ENCODE data around the gene DNAAF2.
"Not testable (repeated sequence)": the region's sequence is repeated elsewhere in the genome, so short reads cannot be mapped to it uniquely, and the experiment has no call there.

DNAAF2 gene

GRCh38 chr14:49620182-49621113 lies 14.6 kb downstream of the DNAAF2 start, which contains the start of the genes MGAT2 and RPL36AL:
Gene MGAT2, plus strand, starts transcription at chr14:49620799. Its CDS starts 470 bp downstream, at chr14:49621269.
Gene RPL36AL, minus strand, starts transcription at chr14:49620626. Its CDS starts 1,522 bp downstream, at chr14:49619104.
- DNase-seq: peak; percentile 91

GRCh38 chr14:49619730-49620129 lies 15.3 kb downstream of the DNAAF2 start:
- DNase-seq: no peak

- DNase-seq: not testable (repeated sequence)
These were observed 15.8 kb downstream of the DNAAF2 start for GRCh38 chr14:49619273-49619672.

GRCh38 chr14:49617852-49618519 lies 17.1 kb downstream of the DNAAF2 start:
- no peak for DNase-seq

GRCh38 chr14:49615776-49616175 lies 19.3 kb downstream of the DNAAF2 start:
- no peak for DNase-seq

- no peak for DNase-seq
These were observed 20.8 kb downstream of the DNAAF2 start for GRCh38 chr14:49614196-49614595.

- no peak for DNase-seq
These were observed 22.4 kb downstream of the DNAAF2 start for GRCh38 chr14:49612671-49613070.

GRCh38 chr14:49612251-49612650 lies 22.8 kb downstream of the DNAAF2 start:
- no peak for DNase-seq

GRCh38 chr14:49607583-49607982 lies 27.5 kb downstream of the DNAAF2 start:
- no peak for DNase-seq

GRCh38 chr14:49598485-49599300 lies 36.4 kb downstream of the DNAAF2 start, which contains the start of gene LRR1:
Gene LRR1, plus strand, starts transcription at chr14:49598940. Its CDS starts 81 bp downstream, at chr14:49599021.
- peak; percentile 68 for DNase-seq

- no peak for DNase-seq
These were observed 36.9 kb downstream of the DNAAF2 start for GRCh38 chr14:49598189-49598484.

GRCh38 chr14:49594347-49595091 lies 40.5 kb downstream of the DNAAF2 start:
- no peak for DNase-seq

GRCh38 chr14:49593016-49593415 lies 42.0 kb downstream of the DNAAF2 start:
- DNase-seq: no peak

GRCh38 chr14:49589387-49589786 lies 45.7 kb downstream of the DNAAF2 start:
- DNase-seq: no peak

- peak; percentile 28 for DNase-seq
These were observed 48.2 kb downstream of the DNAAF2 start for GRCh38 chr14:49586673-49587460.

GRCh38 chr14:49585803-49586672 lies 49.0 kb downstream of the DNAAF2 start, which contains the start of gene RPS29:
Gene RPS29, minus strand, starts transcription at chr14:49586380. Its CDS starts 34 bp downstream, at chr14:49586346.
- peak; percentile 91 for DNase-seq

GRCh38 chr14:49584981-49585640 lies 49.9 kb downstream of the DNAAF2 start:
- not testable (repeated sequence) for DNase-seq

- DNase-seq: no peak
These were observed 51.0 kb downstream of the DNAAF2 start for GRCh38 chr14:49584058-49584457.

- no peak for DNase-seq
These were observed 51.4 kb downstream of the DNAAF2 start for GRCh38 chr14:49583629-49584028.

Measured in NCI-H774 (cell line).